Iris pigment epithelial cell (primary cell): ENCODE measurements around the gene RFPL4A.

Experiments
- DNase-seq: peaks from one replicate; pipeline ENCODE4 v3.0.0-alpha.2; 2011; ENCODE audit warnings: low read depth

Gene RFPL4A

DNA sequence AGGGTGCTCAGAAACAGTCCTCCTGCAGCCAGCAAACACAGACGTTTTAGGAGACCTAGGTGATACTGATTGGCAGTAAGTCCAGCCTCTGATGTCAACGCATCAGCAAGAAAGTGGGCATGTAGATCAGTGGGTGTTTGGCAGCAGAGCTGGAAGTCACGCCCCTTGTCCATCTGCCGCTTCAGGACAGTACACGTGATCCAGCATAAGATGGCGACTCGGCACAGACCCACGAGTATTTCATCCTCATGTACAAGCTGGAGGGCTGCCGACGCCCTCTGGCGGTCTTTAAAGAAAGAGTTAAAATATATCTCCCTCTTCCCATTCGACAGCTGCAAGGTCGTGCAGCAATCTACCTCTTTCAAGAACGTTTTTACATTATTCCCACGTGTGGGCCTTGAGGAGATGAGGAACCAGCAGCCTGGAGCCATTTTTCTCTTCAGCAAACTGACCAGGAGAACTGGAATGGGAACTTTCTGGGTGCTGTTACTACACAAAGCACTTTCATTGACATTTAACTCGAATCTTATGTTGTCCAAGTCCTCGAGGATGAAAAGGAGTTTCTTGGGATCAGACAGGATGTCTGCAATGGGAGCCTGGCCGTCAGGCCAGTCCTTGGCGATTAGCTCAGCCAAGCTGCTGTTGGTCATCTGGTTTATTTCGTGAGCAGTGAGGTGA, 50.6 kb downstream of the RFPL4A start:
- peak; percentile 48 for DNase-seq

DNA sequence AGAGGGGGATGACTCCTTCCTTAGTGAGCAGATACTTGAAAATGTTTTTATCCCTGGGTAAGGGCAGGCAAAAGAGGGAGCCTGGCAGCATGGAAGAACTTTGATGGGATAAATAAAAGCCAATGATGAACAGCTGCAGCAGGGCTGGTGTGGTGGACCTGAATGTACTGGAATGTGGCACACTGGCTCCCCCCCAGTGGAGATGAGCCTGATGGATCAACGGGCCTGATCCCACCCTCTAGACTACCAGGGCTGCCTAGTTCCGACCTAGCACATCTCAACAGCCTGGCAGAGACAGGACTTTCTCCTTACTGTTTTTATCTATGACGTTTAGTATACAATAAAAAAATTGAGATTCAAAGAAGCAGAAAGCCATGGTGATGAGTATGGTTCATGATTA, 52.4 kb downstream of the RFPL4A start:
- no peak for DNase-seq

DNA sequence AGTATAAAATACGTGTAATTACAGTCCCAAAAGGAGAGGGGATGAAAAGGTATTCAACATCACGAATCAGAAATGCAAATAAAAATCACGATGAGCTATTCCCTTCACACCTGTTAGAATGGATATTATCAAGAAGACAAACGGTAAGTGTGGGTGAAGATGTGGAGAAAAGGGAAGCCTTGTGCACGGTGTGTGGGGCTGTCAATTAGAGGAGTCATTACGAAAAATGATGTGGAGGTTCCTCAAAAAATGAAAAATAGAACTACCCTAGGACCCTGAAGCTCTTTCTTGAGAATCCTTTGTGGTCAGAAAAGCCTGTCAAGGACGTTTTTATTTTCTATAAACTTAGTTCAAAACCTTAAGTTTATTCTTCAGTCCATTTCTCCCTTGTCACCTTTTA, 53.6 kb downstream of the RFPL4A start:
- DNase-seq, result no peak
